HepG2 (cell line): ENCODE measurements around the gene ALDH3B2. TPM values are rescaled to one million over a fixed set of nuclear protein-coding genes. Genes with fewer than 3 reads are reported as not detected.

Experiments used
- AFF4 ChIP-seq: sonication (generic); formaldehyde crosslinking; IDR thresholded peaks from 2 replicates; pipeline ENCODE4 v1.4.0; 2020; ENCODE audit warnings: missing genetic modification reagents
- FIP1L1 ChIP-seq: fragments of 200-400 bp; formaldehyde crosslinking; IDR thresholded peaks from 2 replicates; pipeline ENCODE4 v1.6.1; 2018; ENCODE audit warnings: low read depth, mild to moderate bottlenecking, low read length, moderate library complexity, borderline replicate concordance; ENCODE audit not compliant: insufficient read depth
- FOXO1 ChIP-seq: sonication (generic); formaldehyde crosslinking; IDR thresholded peaks from 2 replicates; pipeline ENCODE4 v1.4.0; 2020; ENCODE audit warnings: missing genetic modification reagents
- GABPB1 ChIP-seq: IDR thresholded peaks from 2 replicates; pipeline ENCODE4 v1.6.1; 2016; ENCODE audit warnings: mild to moderate bottlenecking, missing genetic modification reagents, moderate library complexity, missing compliant biosample characterization
- PHB2 ChIP-seq: fragments of 450-650 bp; IDR thresholded peaks from 2 replicates; pipeline ENCODE4 v1.6.1; 2018; ENCODE audit not compliant: partially characterized antibody
- SKIL ChIP-seq: sonication (generic); formaldehyde crosslinking; IDR thresholded peaks from 2 replicates; pipeline ENCODE4 v1.8.0; 2022; ENCODE audit warnings: missing genetic modification reagents, mild to moderate bottlenecking, moderate library complexity, borderline replicate concordance
- TCF12 ChIP-seq, 2 experiments: fragments of 450-650 bp in 1 of 2; sonication (generic) in 1 of 2; formaldehyde crosslinking in 1 of 2; IDR thresholded peaks; 2 replicates each; pipeline versions ENCODE4 v1.6.1 to v1.8.0; 2017 to 2022; ENCODE audit warnings: antibody characterized with exemption in 1 of 2, mild to moderate bottlenecking in 1 of 2, missing genetic modification reagents in 1 of 2, moderate library complexity in 1 of 2
- ZNF263 ChIP-seq: sonication (generic); formaldehyde crosslinking; IDR thresholded peaks from 2 replicates; pipeline ENCODE4 v1.4.0; 2020; ENCODE audit warnings: missing genetic modification reagents
- ZNF317 ChIP-seq: sonication (generic); formaldehyde crosslinking; IDR thresholded peaks from 2 replicates; pipeline ENCODE4 v1.5.0; 2020; ENCODE audit warnings: mild to moderate bottlenecking, missing genetic modification reagents
- ZNF569 ChIP-seq: sonication (generic); formaldehyde crosslinking; IDR thresholded peaks from 2 replicates; pipeline ENCODE4 v1.5.0; 2020; ENCODE audit warnings: mild to moderate bottlenecking, missing genetic modification reagents, moderate library complexity, borderline replicate concordance
- ZNF75D ChIP-seq: sonication (generic); formaldehyde crosslinking; IDR thresholded peaks from 2 replicates; pipeline ENCODE4 v1.8.1; 2023; ENCODE audit warnings: missing genetic modification reagents, mild to moderate bottlenecking, borderline replicate concordance
- polyA plus RNA-seq, 8 experiments: library from polyadenylated mRNA; depleted of rRNA in 3 of 8; stranded (reverse) in 7 of 8; unstranded in 1 of 8; fragments of >200 nt; fragmentation: Illumina TruSeq in 4 of 8; extraction: Trizol in 4 of 8; gene quantifications; 2 replicates each; pipeline versions ENCODE4 v1.2.1 to v1.2.3, GENCODE V29; 2011 to 2016; ENCODE audit warnings: low read depth in 4 of 8, missing spikeins in 1 of 8, mixed read lengths in 1 of 8; ENCODE audit not compliant: insufficient read depth in 1 of 8
- total RNA-seq, 5 experiments: library from RNA; depleted of rRNA; stranded (reverse); fragments of >200 nt; fragmentation: Illumina TruSeq; extraction: Trizol; gene quantifications; 2 replicates each; pipeline ENCODE4 v1.2.3, GENCODE V29; 2016; ENCODE audit warnings: low read depth in 1 of 5
- TF ChIP-seq, protein P1 (sequence below): sonication (generic); formaldehyde crosslinking; IDR thresholded peaks from 2 replicates; pipeline ENCODE4 v1.4.0; 2020; ENCODE audit warnings: missing genetic modification reagents
- TF ChIP-seq, protein P2 (sequence below): sonication (generic); formaldehyde crosslinking; IDR thresholded peaks from 2 replicates; pipeline ENCODE4 v1.4.0; 2020; ENCODE audit warnings: missing genetic modification reagents, borderline replicate concordance

ALDH3B2 gene
- total and polyA plus RNA-seq, 2 of the 13 experiments (the other 11 are each of a cell fraction or from before 2014, with no cell fraction given): not detected

- TF ChIP-seq, protein P1, sequence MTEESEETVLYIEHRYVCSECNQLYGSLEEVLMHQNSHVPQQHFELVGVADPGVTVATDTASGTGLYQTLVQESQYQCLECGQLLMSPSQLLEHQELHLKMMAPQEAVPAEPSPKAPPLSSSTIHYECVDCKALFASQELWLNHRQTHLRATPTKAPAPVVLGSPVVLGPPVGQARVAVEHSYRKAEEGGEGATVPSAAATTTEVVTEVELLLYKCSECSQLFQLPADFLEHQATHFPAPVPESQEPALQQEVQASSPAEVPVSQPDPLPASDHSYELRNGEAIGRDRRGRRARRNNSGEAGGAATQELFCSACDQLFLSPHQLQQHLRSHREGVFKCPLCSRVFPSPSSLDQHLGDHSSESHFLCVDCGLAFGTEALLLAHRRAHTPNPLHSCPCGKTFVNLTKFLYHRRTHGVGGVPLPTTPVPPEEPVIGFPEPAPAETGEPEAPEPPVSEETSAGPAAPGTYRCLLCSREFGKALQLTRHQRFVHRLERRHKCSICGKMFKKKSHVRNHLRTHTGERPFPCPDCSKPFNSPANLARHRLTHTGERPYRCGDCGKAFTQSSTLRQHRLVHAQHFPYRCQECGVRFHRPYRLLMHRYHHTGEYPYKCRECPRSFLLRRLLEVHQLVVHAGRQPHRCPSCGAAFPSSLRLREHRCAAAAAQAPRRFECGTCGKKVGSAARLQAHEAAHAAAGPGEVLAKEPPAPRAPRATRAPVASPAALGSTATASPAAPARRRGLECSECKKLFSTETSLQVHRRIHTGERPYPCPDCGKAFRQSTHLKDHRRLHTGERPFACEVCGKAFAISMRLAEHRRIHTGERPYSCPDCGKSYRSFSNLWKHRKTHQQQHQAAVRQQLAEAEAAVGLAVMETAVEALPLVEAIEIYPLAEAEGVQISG (CRISPR knock-in tag): peak; percentile 59
- no peak for TF ChIP-seq FIP1L1
- TF ChIP-seq FOXO1 (CRISPR knock-in tag): peak; percentile 41; the same call in 1 of the 2 replicates
- no peak for TF ChIP-seq PHB2
- TF ChIP-seq SKIL (CRISPR knock-in tag): no peak
- TF ChIP-seq, protein P2, sequence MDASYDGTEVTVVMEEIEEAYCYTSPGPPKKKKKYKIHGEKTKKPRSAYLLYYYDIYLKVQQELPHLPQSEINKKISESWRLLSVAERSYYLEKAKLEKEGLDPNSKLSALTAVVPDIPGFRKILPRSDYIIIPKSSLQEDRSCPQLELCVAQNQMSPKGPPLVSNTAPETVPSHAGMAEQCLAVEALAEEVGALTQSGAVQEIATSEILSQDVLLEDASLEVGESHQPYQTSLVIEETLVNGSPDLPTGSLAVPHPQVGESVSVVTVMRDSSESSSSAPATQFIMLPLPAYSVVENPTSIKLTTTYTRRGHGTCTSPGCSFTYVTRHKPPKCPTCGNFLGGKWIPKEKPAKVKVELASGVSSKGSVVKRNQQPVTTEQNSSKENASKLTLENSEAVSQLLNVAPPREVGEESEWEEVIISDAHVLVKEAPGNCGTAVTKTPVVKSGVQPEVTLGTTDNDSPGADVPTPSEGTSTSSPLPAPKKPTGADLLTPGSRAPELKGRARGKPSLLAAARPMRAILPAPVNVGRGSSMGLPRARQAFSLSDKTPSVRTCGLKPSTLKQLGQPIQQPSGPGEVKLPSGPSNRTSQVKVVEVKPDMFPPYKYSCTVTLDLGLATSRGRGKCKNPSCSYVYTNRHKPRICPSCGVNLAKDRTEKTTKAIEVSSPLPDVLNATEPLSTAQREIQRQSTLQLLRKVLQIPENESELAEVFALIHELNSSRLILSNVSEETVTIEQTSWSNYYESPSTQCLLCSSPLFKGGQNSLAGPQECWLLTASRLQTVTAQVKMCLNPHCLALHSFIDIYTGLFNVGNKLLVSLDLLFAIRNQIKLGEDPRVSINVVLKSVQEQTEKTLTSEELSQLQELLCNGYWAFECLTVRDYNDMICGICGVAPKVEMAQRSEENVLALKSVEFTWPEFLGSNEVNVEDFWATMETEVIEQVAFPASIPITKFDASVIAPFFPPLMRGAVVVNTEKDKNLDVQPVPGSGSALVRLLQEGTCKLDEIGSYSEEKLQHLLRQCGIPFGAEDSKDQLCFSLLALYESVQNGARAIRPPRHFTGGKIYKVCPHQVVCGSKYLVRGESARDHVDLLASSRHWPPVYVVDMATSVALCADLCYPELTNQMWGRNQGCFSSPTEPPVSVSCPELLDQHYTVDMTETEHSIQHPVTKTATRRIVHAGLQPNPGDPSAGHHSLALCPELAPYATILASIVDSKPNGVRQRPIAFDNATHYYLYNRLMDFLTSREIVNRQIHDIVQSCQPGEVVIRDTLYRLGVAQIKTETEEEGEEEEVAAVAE (CRISPR knock-in tag): no peak
- TF ChIP-seq AFF4 (CRISPR knock-in tag): no peak
- no peak for TF ChIP-seq TCF12 (IDR thresholded peaks at IDR 0.05)
- TF ChIP-seq TCF12 (CRISPR knock-in tag; IDR thresholded peaks at IDR 0.05): peak; percentile 34; the same call in 1 of the 2 replicates
- TF ChIP-seq ZNF263 (CRISPR knock-in tag): peak; percentile 49; the same call in 1 of the 2 replicates
- TF ChIP-seq ZNF569 (CRISPR knock-in tag): no peak
- no peak for TF ChIP-seq ZNF317 (CRISPR knock-in tag)
- peak; percentile 66; the same call in 1 of the 2 replicates for TF ChIP-seq GABPB1 (CRISPR knock-in tag)
- TF ChIP-seq ZNF75D (CRISPR knock-in tag): no peak
Measured at GRCh38 chr11:67629386-67630227, 44.8 kb downstream of the ALDH3B2 start, which contains the start of gene NUDT8 (continued).
